GM04503 (cell line): ENCODE measurements around the gene FAF1.

ENCODE experiments used
- DNase-seq: peaks from one replicate; pipeline ENCODE4 v3.0.0-alpha.2; 2012; ENCODE audit warnings: low read depth

The FAF1 gene

DNA sequence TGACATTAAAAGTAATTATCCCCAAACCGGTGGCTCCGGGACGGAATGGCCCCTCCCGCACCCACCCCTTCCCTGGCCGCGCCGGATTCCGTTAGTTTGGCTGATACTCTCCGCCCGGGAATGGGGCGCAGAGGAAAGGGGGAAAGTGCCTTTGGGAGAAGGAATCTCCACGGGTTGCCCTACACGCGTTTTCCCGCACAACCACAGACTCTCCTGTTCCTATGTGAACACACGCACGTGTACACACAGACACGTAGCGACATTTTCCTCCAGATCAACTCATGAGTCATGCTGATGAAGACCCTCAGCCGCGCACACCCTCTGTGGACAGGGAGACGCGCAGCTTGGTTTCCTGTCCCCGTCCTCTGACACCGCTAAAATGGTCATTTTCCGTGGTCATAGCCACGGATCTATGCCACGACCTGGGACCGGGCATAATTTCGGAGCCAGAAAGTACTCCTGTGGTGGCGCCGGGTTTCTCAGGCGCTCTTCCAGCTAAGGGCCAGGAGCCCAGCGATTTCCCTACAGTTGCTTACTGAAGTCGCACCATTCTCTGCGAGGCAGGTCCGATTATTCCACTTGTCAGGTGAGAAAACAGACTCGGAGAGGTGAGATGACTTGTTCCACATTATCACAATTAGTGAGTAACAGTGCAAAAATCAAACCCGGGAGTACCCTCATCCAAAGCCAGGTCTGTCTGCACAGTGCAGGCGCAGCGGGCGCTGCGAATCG is 532.8 kb downstream of the FAF1 start:
- DNase-seq: no peak

DNA sequence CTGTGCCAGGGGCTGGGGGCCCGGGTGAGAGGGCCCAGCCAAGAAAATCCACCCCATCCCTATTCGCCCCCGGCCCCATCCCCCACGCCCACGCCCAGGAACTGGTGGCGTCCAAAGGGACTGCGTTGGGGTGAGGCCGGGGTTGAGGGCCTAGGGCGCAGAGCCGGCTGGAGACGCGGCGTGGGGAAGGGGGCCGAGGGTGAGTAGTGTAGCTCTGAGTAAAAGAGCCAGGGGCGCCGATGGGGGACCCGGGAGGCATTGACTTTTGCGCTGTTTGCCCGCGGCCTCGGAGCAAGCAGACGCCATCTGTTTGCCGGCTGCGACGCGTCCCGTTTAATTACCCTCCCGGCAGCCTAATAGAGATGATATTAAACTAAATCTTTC is 533.4 kb downstream of the FAF1 start:
- DNase-seq: no peak

DNA sequence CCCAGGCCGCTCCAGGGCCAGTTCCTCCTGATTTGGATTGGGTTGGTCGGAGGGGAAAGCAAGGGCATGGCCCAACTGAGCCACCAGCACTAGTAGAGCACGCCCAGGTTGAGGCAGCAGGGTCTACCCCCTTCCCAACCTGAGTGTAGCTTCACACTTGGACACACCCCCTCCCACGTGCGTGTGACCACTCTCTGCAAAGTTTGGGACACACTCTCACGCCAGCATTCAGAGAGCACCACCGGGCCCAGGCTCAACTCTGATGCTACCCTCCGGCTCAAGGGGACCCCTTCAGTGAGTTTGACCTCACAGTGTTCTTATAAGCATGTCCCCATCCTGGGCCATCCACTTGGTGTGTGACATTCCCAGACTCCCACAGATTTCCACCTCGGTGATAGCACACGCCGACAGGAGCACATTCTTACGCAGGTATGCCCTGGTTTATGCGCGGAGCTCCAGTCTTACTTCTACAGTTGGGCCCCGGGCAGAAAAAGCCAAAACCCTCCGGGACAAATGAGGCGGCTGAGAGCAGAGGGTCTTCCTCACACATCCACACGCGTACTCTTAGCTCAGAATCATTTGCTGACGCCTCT is 533.9 kb downstream of the FAF1 start:
- DNase-seq: no peak

DNA sequence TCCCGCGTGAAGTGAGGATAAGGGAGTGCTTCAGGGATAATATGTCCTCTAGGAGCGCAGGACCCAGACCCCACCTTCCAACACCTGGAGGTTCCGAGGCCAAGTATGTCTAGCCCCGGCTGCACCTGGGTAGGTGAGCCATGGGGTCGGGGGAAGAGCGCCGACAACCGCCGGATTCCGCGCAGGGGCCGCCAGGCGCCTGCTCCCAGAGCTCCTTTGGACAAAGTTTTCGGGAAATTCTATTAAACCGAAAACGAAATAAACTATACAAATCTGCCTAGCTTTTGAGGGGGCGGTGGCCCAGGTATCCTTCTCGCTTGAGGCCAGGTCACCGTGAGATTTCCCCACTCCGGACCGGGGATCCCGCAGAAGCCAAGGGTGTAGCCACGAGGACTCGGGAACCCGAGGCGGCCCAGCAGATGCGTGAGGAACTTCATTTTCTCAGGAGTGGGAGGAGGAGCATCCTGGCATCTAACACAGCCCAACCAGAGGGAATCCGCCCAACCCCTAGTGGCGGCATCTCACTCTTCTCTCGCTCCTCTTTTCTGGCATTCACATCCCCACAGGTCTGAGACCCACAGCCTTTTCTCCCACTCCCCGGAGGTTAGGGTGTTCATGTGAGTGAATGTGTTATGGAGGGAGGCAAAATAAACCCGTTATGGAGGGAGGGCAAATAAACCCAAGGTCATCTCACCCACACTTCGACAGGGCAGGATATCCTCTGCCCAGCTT is 534.5 kb downstream of the FAF1 start:
- no peak for DNase-seq

DNA sequence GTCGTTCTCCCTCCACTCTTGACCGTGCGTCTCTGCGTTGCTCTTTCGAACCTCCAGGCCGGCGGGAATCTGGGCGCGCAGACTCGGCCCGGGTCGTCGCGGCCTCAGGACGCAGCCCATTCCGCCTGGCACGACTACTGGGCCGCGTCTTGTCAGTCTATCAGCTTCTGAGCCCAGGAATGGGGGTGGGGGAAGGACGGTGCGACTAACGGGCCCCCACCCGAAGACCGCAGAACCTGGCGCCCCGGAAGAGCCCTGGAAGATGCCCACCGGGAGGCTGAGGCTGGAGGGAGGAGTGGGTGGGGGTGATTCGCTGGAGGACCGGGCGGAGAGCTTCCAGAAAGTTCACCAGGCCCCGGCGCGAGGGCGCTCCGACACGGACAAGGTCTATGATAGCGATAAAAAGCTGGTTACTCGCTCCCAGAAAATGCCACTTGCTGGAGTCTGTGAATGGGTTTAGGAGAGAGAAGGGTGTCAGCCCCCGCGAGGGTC is 535.1 kb downstream of the FAF1 start:
- DNase-seq: no peak

DNA sequence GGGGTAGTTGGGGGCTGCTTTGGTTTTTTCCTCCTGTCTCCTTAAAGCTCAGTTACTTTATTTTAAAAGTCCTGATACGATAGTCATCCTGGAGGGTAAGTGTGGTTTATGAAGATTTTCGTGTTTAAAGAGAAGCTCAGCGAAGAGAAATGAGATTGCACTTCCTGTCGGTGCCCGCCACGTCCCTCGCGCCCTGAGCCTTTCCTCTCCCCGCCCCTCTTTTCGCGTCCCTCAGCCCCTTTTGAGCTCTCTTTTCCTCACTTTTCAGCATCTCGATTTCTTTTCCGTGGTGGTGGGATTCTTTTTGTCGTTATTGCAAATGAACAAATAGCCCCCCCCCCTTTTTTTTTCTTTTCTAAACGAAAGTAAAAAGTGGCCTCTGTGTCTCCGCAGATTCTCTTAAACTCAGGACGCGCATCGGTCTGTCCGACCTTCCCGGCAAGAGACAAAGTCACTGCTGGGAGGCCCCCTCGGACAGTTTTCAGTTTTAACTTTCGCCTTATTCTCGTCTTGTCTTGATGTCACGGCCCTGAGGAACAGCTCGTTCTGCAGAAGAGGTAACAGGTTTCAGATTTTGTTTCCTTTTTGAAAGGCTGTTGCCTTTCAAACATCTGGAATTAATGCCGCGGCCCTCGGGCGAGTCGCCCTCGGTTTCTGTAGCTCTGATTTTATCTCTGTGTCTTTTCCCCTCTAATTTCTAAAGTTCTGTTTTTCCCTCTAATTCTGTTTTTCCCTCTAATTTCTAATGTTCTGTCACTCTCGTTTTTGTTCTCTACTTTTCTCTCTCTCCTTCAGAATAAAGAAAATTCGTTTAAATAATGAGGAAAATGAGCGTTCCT is 535.8 kb downstream of the FAF1 start:
- no peak for DNase-seq

DNA sequence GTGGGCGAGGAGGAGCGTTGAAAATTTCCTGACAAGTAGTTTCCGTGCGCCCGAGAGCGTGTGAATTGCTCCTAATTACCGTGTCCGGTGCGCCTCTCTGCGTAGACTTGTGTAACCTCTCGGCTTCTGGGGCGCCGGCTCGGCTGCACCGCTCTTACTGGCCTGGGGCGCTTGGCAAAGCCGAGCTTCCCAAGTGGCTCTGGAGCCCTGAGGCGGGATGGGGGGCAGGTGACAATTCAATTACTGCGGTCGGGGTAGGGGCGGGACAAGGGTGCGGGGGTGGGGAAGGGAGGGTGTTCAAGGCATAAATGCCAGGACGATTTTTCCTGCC is 536.4 kb downstream of the FAF1 start:
- DNase-seq: no peak

DNA sequence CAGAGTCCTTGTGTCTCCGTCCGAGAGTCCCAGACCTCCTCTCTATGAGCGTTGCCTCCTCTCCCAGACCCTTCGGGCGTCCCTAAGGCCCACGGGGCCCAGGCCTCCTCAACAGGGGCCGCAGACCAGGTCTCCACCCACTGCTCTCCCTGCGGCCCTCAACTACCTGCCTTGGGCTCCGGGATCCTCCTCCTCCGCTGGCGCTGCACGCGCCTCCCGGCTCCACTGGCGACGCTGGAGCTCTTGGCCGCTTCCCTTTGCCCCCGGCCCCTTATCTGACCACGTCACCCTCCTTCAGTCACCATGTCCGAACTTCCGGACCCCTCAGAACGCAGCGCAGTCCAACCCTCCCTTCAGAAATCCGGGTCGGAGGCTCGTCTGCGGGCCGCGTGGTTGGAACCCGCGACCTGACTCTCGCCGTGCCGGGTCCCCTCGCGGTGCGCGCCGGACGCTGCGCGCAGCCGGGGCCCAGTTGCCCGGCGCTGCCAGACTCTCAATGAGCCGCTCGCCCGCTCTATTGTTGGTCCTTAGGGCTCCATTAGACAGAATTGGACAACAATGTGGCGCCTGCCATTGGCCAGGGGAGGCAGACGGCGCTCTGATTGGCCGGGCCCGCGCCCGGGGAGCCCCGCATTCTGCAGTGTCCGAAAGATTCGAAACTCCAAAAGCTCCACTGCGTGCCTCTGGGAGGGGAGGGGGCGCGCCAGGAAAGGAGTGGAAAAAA is 537.0 kb downstream of the FAF1 start, which contains the start of gene DMRTA2:
DMRTA2 (minus strand) TSS at position 498 of the 724 bp plus-strand sequence. CDS start 1,907 bp downstream, outside the sequence.
- no peak for DNase-seq

DNA sequence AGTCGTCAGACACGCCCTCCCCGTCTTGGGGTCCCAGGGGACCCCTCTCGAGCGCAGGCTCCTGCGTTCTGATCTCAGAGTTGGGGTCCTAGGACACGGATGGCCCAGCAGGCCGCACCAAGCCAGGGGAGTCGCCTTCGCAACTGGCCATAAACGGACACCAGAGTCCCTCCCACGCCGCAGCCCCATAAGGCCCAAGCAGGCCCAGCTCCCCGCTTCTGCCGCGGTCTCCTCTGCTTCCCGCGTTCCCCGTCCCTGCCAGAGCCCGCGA is 537.5 kb downstream of the FAF1 start:
- no peak for DNase-seq

DNA sequence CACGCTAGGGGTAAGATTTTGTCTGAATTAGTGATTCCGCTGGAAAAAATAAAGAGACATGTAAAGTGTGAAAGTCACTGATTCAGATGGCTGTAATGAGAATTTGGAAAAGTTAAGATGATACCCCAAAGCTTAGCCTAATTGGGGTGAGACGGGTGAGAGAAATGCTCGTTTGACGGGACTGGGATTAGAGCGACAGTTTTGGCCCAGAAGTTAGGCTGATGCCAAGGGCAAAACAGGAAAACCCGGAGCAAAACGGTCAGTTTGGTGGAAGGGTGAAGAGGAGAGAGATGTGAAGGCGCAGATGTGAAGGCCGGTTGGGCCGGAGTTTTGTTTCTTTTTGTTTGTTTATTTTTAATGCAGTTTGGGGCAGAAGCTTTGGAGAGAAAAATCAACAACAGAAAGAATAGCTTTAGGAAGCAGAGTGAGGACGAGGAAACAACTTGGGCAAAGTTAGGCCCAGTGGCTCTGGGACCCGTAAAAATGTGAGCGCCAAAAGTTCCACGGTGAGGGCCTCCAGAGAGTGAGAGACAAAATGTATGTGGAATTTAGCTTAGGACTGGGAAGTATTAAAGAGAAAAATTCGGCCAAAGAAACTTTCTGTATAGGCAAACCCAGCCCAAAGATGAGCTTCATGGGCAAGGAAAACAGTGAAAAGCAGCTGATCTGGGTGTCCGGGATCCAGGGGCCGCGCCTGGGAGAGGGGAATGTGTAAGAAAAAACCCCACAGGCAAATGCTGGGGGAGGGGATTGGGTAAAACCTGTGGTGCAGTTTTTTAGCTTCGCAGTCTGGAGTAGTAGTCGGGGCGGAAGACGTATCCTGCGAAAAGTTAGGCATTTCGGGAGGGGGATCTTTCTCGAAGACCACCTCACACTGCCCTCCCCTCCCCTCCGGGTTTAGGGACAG is 538.0 kb downstream of the FAF1 start:
- no peak for DNase-seq

DNA sequence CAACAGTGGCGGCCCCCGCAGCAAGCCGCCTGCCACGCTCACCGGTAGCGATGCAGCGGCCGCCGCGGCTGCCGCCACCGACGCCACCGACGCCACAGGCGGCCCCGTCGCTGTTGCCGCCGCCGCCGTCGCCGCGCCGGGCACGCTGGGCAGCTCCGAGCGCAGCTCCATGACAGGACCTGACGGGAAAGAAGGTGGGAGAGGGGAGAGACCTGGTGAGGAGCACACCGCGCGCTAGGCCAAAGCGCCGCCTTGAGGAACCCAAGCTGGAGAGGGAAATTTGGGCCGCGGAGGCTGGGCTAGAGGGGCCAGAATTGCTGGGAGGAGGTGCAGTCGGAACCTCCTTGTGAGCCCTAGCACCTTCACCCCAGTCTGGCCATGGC is 538.7 kb downstream of the FAF1 start:
- DNase-seq: no peak

DNA sequence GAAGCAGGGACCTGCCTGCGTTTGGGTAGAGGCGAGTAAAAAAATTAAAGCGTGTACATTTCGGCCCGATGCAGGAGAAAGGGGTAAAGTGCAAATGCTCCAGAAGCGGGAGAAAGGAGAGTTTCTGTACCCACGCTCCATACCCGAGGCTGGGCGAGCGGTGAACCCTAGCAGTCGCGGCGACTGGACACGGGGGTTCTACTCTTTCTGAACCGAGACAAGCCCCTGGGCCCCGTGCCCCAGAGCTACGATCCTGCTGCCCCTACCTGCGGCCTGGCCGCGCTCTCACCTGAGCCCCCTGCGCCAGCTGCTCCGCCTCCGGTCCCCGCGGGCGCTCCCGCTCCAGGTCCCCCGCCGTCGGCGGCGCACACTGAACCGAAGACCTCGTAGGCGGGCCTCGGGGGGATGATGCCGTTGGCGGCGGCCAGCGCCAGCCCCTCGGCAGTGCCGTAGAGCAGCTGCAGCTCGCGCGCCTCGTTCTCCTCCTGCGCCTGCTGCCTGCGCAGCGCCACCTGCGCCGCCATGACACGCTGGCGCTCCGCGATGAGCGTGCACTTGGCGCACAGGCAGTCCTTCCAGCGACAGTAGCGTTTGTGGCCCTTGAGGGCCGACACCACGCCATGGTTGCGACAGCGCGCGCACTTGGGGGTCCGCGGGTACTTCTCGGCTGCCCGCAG is 539.2 kb downstream of the FAF1 start:
- no peak for DNase-seq

DNA sequence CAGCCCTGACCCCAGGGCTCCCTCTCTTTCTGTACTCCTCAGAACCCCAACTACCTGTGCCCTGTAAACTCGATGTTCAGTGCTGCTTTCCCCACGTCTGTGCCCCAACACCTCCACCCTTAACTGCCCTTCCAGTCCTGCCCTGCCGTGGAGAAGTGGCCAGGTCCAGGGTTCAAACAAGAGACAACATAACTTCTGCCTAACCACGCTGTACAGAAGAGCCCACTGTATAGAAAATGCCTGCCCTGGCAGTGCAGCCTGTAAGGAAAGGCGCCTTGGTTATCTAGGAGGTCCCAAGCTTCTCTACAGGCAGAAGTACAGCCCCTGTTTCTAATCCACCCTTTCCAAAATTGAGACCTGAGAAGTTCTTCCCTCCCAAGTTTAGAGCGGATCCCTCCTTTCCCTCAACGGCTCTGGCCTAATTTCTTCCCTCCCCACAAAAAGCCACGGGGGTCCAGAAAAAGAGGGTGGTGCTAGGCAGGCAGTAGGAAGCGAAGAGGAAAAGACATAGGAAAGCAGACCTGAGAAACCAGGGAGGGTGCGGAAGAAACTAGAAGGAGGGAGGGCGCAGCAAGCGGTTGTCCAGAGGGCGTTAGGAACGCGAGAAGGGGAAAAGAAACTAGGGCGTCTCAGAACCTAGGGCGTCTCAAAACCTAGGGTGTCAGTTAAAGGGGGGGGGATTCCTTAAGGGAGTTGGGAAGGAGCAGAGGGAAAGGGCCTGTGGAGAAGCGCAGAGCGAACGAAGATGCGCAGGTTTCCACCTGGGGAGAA is 540.0 kb downstream of the FAF1 start:
- no peak for DNase-seq

DNA sequence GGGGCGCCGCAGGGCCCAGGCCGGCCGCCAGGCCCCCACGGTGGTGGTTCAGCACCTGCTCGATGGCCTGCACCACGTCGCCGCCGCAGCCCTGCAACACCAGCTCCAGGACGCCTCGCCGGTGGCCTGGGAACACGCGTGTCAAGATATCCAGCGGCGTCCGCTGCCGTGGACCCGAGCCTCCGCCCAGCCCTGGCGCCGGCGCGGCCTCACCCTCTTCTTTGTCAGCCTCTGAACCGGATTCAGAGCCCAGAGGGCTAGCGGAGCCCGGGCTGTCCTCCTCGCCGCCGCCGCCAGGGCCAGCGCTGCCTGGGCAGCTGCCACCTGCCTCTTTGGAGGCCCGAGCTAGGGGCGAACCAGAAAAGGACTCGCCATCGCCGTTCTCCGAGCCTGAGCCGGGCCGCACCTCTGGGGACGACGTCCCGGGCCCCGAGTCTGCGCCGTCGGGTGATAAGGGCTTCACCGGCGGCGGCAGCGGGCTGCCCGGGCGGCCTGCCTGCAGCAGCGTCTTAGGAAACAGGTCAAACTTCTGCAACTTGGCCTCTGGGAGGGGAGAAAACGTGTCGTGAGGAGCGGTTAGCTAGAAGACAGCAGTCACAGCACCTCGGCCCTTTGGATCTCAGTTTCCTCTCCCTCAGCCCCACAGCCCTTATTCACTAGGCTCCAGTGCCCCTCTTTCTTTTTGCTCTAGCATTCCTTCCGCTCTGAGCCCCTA is 540.7 kb downstream of the FAF1 start:
- no peak for DNase-seq

DNA sequence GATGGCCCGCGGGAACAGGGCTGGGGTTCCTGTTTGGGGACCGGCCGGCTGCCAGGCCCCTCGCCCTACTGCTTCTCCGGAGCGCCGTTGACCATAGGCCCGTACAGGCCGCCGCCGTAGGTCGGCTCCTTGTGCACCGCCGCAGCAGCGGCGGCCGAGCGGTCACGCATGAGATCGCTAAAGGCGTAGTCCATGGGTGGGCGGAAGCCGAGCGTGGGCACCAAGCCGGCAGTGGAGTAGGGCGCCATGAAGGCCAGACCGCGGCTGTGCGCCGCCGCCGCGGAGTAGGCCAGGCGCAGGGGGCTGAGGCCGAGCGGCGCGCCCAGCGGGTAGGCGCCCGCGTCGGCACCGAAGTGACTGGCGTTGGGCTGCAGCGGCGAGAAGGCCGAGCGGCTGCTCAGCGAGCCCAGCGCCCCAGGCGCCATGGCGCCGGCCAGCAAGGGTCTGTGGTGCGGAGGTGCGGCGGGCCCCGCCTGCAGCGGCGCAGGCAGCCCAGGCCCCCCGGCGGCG is 541.4 kb downstream of the FAF1 start:
- DNase-seq: no peak

DNA sequence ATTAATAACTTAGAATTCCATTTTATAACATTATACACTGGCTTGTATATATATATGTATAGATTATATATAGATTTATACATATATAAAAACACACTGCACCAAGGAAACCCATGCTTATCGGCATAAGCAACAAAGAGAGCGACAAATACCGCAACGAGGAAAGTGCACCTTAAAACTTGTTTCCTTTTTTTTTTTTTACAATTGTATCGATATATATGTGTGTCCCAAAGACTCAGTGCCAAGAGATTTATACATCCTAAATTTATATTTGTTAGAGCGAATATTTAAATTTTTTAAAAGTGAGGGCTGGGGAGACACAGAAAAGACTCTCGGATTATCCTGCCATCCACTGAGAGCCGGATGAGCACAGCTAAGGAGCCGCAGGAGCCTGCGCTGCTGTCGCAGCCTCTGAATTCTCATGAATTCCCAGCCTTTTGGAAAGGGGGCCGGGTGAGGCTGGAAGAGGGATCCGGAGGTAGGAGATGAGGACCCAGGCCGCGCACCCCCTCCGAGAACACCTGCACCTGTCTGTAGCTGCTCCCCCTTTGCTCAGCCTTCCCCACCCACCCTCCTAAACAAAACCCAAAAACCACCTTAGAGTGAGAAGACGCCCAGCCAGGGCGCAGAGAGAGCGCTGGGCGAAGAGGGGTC is 542.0 kb downstream of the FAF1 start:
- no peak for DNase-seq

DNA sequence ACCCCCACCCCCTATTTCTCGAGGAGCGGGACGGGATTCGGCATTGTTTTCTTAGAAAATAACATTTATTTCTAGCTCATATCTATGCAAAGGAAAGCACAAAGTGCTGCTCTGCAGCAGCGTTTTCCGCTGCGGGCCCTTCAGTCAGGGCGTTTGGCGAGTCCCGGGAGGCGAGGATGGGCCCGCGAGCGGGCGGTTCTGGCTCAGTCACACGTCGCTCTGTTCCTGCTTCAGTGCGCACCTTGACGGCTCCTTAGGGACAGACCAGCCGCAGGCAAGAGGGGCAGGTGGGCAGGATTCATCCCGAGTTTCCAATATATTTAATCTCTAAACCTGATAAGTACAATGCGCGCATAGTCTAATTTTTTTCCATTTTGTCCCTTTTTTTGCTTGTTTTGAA is 542.6 kb downstream of the FAF1 start:
- no peak for DNase-seq
